ENCODE data around the gene CDC14A. TPM values are rescaled to one million over a fixed set of nuclear protein-coding genes. Genes with fewer than 3 reads are reported as not detected.

Gene CDC14A
- total and polyA plus RNA-seq, 2 experiments from 2014 or later, result 7.3 to 14.5 TPM

- Histone ChIP-seq H3K4me2 (no peak overlapping the region), H3K79me2 (no peaks in the 10 kb centered on the region), H3K9me2 (replicated peaks; ENCODE audit: insufficient read depth) (no peaks in the 10 kb centered on the region), H3K4me3 (no peak overlapping the region), H3K4me1 (ENCODE audit: insufficient read depth) (no peaks in the 10 kb centered on the region), H3K27ac (no peak overlapping the region), H3K9me3 (ENCODE audit: low read depth) (no peaks in the 10 kb centered on the region), H2AFZ (no peak overlapping the region), H4K20me1 (ENCODE audit: insufficient read depth, poor library complexity, severe bottlenecking) (no peaks in the 10 kb centered on the region), H3K36me3 (replicated peaks; ENCODE audit: insufficient read depth, low read depth) (no peaks in the 10 kb centered on the region), H3K27me3 (no peaks in the 10 kb centered on the region)
- no peak for TF ChIP-seq CTCF (IDR thresholded peaks at IDR 0.05; ENCODE audit: poor library complexity)
- no peak for TF ChIP-seq EZH2phosphoT487 (IDR thresholded peaks at IDR 0.05; ENCODE audit: low read depth, severe bottlenecking, unreplicated experiment)
- no peak for TF ChIP-seq EZH2 (IDR thresholded peaks at IDR 0.05; ENCODE audit: borderline replicate concordance)
- DNase-seq (ENCODE audit: low spot score), result no peak
Measured at GRCh38 chr1:100474834-100475233, 122.5 kb downstream of the CDC14A start.

- Histone ChIP-seq H3K4me2 (no peak overlapping the region), H3K79me2 (no peaks in the 10 kb centered on the region), H3K9me3 (ENCODE audit: low read depth) (no peaks in the 10 kb centered on the region), H2AFZ (no peak overlapping the region), H3K36me3 (replicated peaks; ENCODE audit: insufficient read depth, low read depth) (no peaks in the 10 kb centered on the region), H3K9me2 (replicated peaks; ENCODE audit: insufficient read depth) (no peaks in the 10 kb centered on the region), H3K27me3 (no peaks in the 10 kb centered on the region), H3K4me3 (no peak overlapping the region), H3K4me1 (ENCODE audit: insufficient read depth) (no peaks in the 10 kb centered on the region), H4K20me1 (ENCODE audit: insufficient read depth, poor library complexity, severe bottlenecking) (no peaks in the 10 kb centered on the region), H3K27ac (no peak overlapping the region)
- DNase-seq (ENCODE audit: low spot score), result no peak
- 84% methylated on average over 4 of the region's 4 CpGs for WGBS (ENCODE audit: low lambda C conversion rate, missing lambda C conversion rate)
- no peak for TF ChIP-seq CTCF (IDR thresholded peaks at IDR 0.05; ENCODE audit: poor library complexity)
- TF ChIP-seq EZH2 (IDR thresholded peaks at IDR 0.05; ENCODE audit: borderline replicate concordance), result no peak
- TF ChIP-seq EZH2phosphoT487 (IDR thresholded peaks at IDR 0.05; ENCODE audit: low read depth, severe bottlenecking, unreplicated experiment), result no peak
Measured at GRCh38 chr1:100476735-100477290, 124.5 kb downstream of the CDC14A start.

- Histone ChIP-seq H4K20me1 (ENCODE audit: insufficient read depth, poor library complexity, severe bottlenecking) (no peaks in the 10 kb centered on the region), H3K4me3 (no peak overlapping the region), H2AFZ (no peak overlapping the region), H3K9me2 (replicated peaks; ENCODE audit: insufficient read depth) (no peaks in the 10 kb centered on the region), H3K27ac (no peak overlapping the region), H3K4me1 (ENCODE audit: insufficient read depth) (no peaks in the 10 kb centered on the region), H3K9me3 (ENCODE audit: low read depth) (no peaks in the 10 kb centered on the region), H3K4me2 (no peak overlapping the region), H3K79me2 (no peaks in the 10 kb centered on the region), H3K27me3 (no peaks in the 10 kb centered on the region), H3K36me3 (replicated peaks; ENCODE audit: insufficient read depth, low read depth) (no peaks in the 10 kb centered on the region)
- no peak for DNase-seq (ENCODE audit: low spot score)
- TF ChIP-seq EZH2phosphoT487 (IDR thresholded peaks at IDR 0.05; ENCODE audit: low read depth, severe bottlenecking, unreplicated experiment), result no peak
- no peak for TF ChIP-seq CTCF (IDR thresholded peaks at IDR 0.05; ENCODE audit: poor library complexity)
- no peak for TF ChIP-seq EZH2 (IDR thresholded peaks at IDR 0.05; ENCODE audit: borderline replicate concordance)
- WGBS (ENCODE audit: low lambda C conversion rate, missing lambda C conversion rate), result 100% methylated on average over 1 of the region's 1 CpG
Measured at GRCh38 chr1:100478816-100479215, 126.5 kb downstream of the CDC14A start.

Data from hepatocyte (in vitro differentiated cells).